ENCODE data around the gene EGLN1. TPM values are rescaled to one million over a fixed set of nuclear protein-coding genes. Genes with fewer than 3 reads are reported as not detected.
A peak's percentile ranks its signal among the peaks of the same experiment; 100 is the strongest.

Gene EGLN1
- total RNA-seq, 4 donors from 2014 or later, result 53.2 to 76.7 (median 60.1) TPM

DNA sequence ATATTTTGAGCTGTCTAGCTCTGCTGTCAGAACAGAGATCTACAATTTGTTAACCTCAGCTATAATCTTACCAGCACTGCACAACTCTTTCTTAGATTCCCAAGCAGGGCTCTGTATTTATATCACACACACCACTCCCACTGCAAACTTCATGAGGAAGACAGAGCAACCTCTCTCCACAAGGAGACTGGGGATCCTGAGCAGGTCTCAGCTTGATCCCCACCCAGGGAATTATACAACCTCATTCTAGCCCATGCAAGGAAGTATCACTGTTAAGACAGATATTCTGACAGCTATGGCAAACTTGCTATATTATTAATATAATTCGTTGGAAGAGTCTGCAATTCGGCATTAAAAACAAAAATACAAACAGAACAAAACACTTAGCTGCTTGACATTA, 40.4 kb downstream of the EGLN1 start:
- Histone ChIP-seq H3K4me3 (no peak overlapping the region), H3K4me1 (peaks cover 0 to 65% (median 10%) of the 10 kb centered on the region in 4 donors), H3K9me3 (no peaks in the 10 kb centered on the region), H3K27ac (no peak overlapping the region), H3K36me3 (no peaks in the 10 kb centered on the region), H3K27me3 (no peaks in the 10 kb centered on the region)
- 55 to 59% methylated on average over 2 of the region's 2 CpGs for WGBS, 2 donors
- DNase-seq (ENCODE audit: low spot score in 2 of 2), result no peak
- TF ChIP-seq EP300 (IDR thresholded peaks at IDR 0.05), result no peak
- no peak for TF ChIP-seq POLR2A (IDR thresholded peaks at IDR 0.05)
- TF ChIP-seq, protein P1, sequence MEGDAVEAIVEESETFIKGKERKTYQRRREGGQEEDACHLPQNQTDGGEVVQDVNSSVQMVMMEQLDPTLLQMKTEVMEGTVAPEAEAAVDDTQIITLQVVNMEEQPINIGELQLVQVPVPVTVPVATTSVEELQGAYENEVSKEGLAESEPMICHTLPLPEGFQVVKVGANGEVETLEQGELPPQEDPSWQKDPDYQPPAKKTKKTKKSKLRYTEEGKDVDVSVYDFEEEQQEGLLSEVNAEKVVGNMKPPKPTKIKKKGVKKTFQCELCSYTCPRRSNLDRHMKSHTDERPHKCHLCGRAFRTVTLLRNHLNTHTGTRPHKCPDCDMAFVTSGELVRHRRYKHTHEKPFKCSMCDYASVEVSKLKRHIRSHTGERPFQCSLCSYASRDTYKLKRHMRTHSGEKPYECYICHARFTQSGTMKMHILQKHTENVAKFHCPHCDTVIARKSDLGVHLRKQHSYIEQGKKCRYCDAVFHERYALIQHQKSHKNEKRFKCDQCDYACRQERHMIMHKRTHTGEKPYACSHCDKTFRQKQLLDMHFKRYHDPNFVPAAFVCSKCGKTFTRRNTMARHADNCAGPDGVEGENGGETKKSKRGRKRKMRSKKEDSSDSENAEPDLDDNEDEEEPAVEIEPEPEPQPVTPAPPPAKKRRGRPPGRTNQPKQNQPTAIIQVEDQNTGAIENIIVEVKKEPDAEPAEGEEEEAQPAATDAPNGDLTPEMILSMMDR (IDR thresholded peaks at IDR 0.05), result no peak

- H3K27ac ChIP-seq, result peak overlapping the region in 1 of 4 donors; percentile 32
- H3K9me3 ChIP-seq, result no peaks in the 10 kb centered on the region
- no peak overlapping the region for H3K4me3 ChIP-seq
- no peak for DNase-seq (ENCODE audit: low spot score in 2 of 2)
- 70 to 75% methylated on average over 5 of the region's 5 CpGs for WGBS, 2 donors
- no peaks in the 10 kb centered on the region for H3K27me3 ChIP-seq
- no peaks in the 10 kb centered on the region for H3K36me3 ChIP-seq
- TF ChIP-seq POLR2A (IDR thresholded peaks at IDR 0.05) (no peak), EP300 (IDR thresholded peaks at IDR 0.05) (no peak)
- TF ChIP-seq, protein P1 (IDR thresholded peaks at IDR 0.05), result no peak
- H3K4me1 ChIP-seq, result peaks cover 0 to 46% (median 6%) of the 10 kb centered on the region in 4 donors
These were observed 45.1 kb downstream of the EGLN1 start for GRCh38 chr1:231376875-231377549.

GRCh38 chr1:231376101-231376500, 46.0 kb downstream of the EGLN1 start:
- peaks cover 0 to 38% (median 6%) of the 10 kb centered on the region in 4 donors for H3K4me1 ChIP-seq
- no peak overlapping the region for H3K27ac ChIP-seq
- peaks cover 0 to under 1% (median 0%) of the 10 kb centered on the region in 3 donors for H3K36me3 ChIP-seq
- H3K27me3 ChIP-seq, result no peaks in the 10 kb centered on the region
- WGBS, 2 donors, result 54 to 64% methylated on average over 4 of the region's 4 CpGs
- no peaks in the 10 kb centered on the region for H3K9me3 ChIP-seq
- no peak for DNase-seq (ENCODE audit: low spot score in 2 of 2)
- no peak for TF ChIP-seq POLR2A (IDR thresholded peaks at IDR 0.05)
- no peak for TF ChIP-seq EP300 (IDR thresholded peaks at IDR 0.05)
- TF ChIP-seq, protein P1 (IDR thresholded peaks at IDR 0.05), result no peak
- H3K4me3 ChIP-seq, result no peak overlapping the region

- TF ChIP-seq POLR2A (IDR thresholded peaks at IDR 0.05), result no peak
- TF ChIP-seq, protein P1 (IDR thresholded peaks at IDR 0.05), result no peak
- TF ChIP-seq EP300 (IDR thresholded peaks at IDR 0.05), result no peak
- no peaks in the 10 kb centered on the region for H3K27me3 ChIP-seq
- 90 to 94% methylated on average over 4 of the region's 4 CpGs for WGBS, 2 donors
- H3K27ac ChIP-seq, result no peak overlapping the region
- no peak overlapping the region for H3K4me3 ChIP-seq
- DNase-seq (ENCODE audit: low spot score in 2 of 2), result no peak
- no peaks in the 10 kb centered on the region for H3K9me3 ChIP-seq
- H3K4me1 ChIP-seq, result peaks cover 0 to 33% (median 6%) of the 10 kb centered on the region in 4 donors
- peaks cover 0 to 14% (median 0%) of the 10 kb centered on the region in 3 donors for H3K36me3 ChIP-seq
These were observed 47.7 kb downstream of the EGLN1 start for GRCh38 chr1:231374394-231374793.

DNA sequence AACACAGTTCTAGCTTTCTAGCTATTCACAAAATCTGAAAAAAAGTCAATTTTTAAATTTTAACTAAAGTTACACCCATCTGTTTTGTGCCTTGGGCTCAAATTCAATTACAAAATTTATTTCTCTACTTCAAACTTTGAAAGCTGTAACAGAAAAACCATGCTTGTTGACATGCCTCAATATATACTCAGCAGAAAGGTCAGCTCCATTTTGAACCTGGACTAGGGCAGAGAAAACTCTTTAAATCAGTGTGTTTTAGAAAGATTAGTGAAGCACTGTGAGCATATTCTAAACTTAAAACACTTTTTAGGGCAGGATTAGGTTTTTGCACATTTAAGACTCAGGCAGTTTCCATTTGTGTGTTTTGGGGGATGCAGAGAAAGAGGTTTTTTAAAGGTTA, 49.6 kb downstream of the EGLN1 start:
- no peak for DNase-seq (ENCODE audit: low spot score in 2 of 2)
- Histone ChIP-seq H3K27me3 (no peaks in the 10 kb centered on the region), H3K27ac (no peak overlapping the region), H3K4me3 (no peak overlapping the region), H3K36me3 (peaks cover 0 to 31% (median 0%) of the 10 kb centered on the region in 3 donors), H3K9me3 (no peaks in the 10 kb centered on the region), H3K4me1 (peaks cover 0 to 20% (median 4%) of the 10 kb centered on the region in 4 donors)
- TF ChIP-seq EP300 (IDR thresholded peaks at IDR 0.05), result no peak

Measured in tibial nerve (tissue), 4 donors.